Epithelial cell of proximal tubule (primary cell): ENCODE measurements around the gene CCDC146. TPM values are rescaled to one million over a fixed set of nuclear protein-coding genes. Genes with fewer than 3 reads are reported as not detected.
A peak's percentile ranks its signal among the peaks of the same experiment; 100 is the strongest.

Experiments
- DNase-seq: peaks from one replicate; pipeline ENCODE4 v3.0.0-alpha.2; 2011; ENCODE audit warnings: low read depth
- H3K4me3 ChIP-seq: 2 replicates; pipeline ENCODE4 v1.5.1; 2011; ENCODE audit warnings: low read depth, mild to moderate bottlenecking, low read length
- CTCF ChIP-seq: conservative IDR thresholded peaks from 2 replicates; pipeline ENCODE4 v1.5.1; 2012; ENCODE audit warnings: low read depth, mild to moderate bottlenecking, low read length
- total RNA-seq: library from RNA; depleted of rRNA; stranded (reverse); fragments of >200 nt; gene quantifications from 2 replicates; pipeline ENCODE4 v1.2.3, GENCODE V29; 2015

The CCDC146 gene
- total RNA-seq, 1 donor from 2014 or later, result 5.2 TPM

- TF ChIP-seq CTCF, result no peak
- no peak overlapping the region for H3K4me3 ChIP-seq
- no peak for DNase-seq
Observed at GRCh38 chr7:77239471-77239870, 117.1 kb downstream of the CCDC146 start.

- no peak for TF ChIP-seq CTCF
- DNase-seq, result no peak
Observed at GRCh38 chr7:77242068-77242467, 119.7 kb downstream of the CCDC146 start.

GRCh38 chr7:77242554-77242953, 120.1 kb downstream of the CCDC146 start:
- DNase-seq, result no peak
- no peak for TF ChIP-seq CTCF
- H3K4me3 ChIP-seq, result no peak overlapping the region

More at GRCh38 chr7:77242068-77242467, 119.7 kb downstream of the CCDC146 start:
- H3K4me3 ChIP-seq, result no peak overlapping the region

GRCh38 chr7:77244222-77244934, 122.0 kb downstream of the CCDC146 start:
- TF ChIP-seq CTCF, result no peak
- no peak for DNase-seq
- peak overlapping the region; percentile 9 for H3K4me3 ChIP-seq

GRCh38 chr7:77245015-77245755, 122.8 kb downstream of the CCDC146 start:
- no peak for TF ChIP-seq CTCF
- no peak overlapping the region for H3K4me3 ChIP-seq
- no peak for DNase-seq

GRCh38 chr7:77246026-77246640, 123.7 kb downstream of the CCDC146 start:
- DNase-seq, result no peak
- TF ChIP-seq CTCF, result no peak
- no peak overlapping the region for H3K4me3 ChIP-seq
